Chondrocyte (in vitro differentiated cells): ENCODE data around the gene CEP41. TPM values are rescaled to one million over a fixed set of nuclear protein-coding genes. Genes with fewer than 3 reads are reported as not detected.

Experiments
- DNase-seq: peaks from one replicate; pipeline ENCODE4 v3.0.0; 2021; ENCODE audit warnings: mixed read lengths, low spot score
- H3K27ac Mint-ChIP-seq: one replicate; pipeline ENCODE4 v1.8.0; 2021; ENCODE audit warnings: mild to moderate bottlenecking, moderate library complexity, mixed read lengths; ENCODE audit not compliant: unreplicated experiment
- H3K27me3 Mint-ChIP-seq: 2 replicates; pipeline ENCODE4 v1.8.0; 2021; ENCODE audit warnings: low read depth, mixed read lengths
- H3K36me3 Mint-ChIP-seq: 2 replicates; pipeline ENCODE4 v1.8.0; 2021; ENCODE audit warnings: low read depth, mixed read lengths
- H3K4me1 Mint-ChIP-seq: 2 replicates; pipeline ENCODE4 v1.8.0; 2021; ENCODE audit warnings: low read depth, mild to moderate bottlenecking, mixed read lengths
- H3K4me3 Mint-ChIP-seq: one replicate; pipeline ENCODE4 v1.8.0; 2021; ENCODE audit warnings: mild to moderate bottlenecking, moderate library complexity, mixed read lengths; ENCODE audit not compliant: unreplicated experiment
- H3K9me3 Mint-ChIP-seq: 2 replicates; pipeline ENCODE4 v1.8.0; 2021; ENCODE audit warnings: low read depth, mixed read lengths
- CTCF ChIP-seq: fragments of 200-600 bp; sonication (generic); IDR thresholded peaks from 2 replicates; pipeline ENCODE4 v1.5.0; 2021; ENCODE audit warnings: antibody characterized with exemption, mild to moderate bottlenecking, moderate library complexity
- total RNA-seq: library from RNA; stranded (reverse); gene quantifications from 3 replicates; pipeline ENCODE4 v1.2.1, GENCODE V29; 2021

CEP41 gene
- total RNA-seq, 1 donor from 2014 or later = 10.3 TPM

- no peak for DNase-seq
- no peaks in the 10 kb centered on the region for H3K36me3 Mint-ChIP-seq
- H3K4me1 Mint-ChIP-seq = peaks cover 8% of the 10 kb centered on the region
- no peaks in the 10 kb centered on the region for H3K9me3 Mint-ChIP-seq
- H3K27me3 Mint-ChIP-seq = no peaks in the 10 kb centered on the region
- no peak for TF ChIP-seq CTCF
- H3K27ac Mint-ChIP-seq = no peak overlapping the region
- H3K4me3 Mint-ChIP-seq = peak overlapping the region; percentile 20
These were observed 95.7 kb downstream of the CEP41 start for GRCh38 chr7:130345136-130345535.

GRCh38 chr7:130344271-130344866 lies 96.4 kb downstream of the CEP41 start, which contains the start of gene CPA5:
CPA5 (plus strand) TSS chr7:130344816; CDS start chr7:130346486, 1,670 bp downstream.
- H3K4me3 Mint-ChIP-seq = peak within 1 kb of the TSS; percentile 20
- no peak within 1 kb of the TSS for H3K27ac Mint-ChIP-seq
- no peaks in the 10 kb centered on the region for H3K36me3 Mint-ChIP-seq
- no peaks in the 10 kb centered on the region for H3K27me3 Mint-ChIP-seq
- peaks cover 6% of the 10 kb centered on the region for H3K4me1 Mint-ChIP-seq
- no peak for DNase-seq
- no peaks in the 10 kb centered on the region for H3K9me3 Mint-ChIP-seq
- no peak for TF ChIP-seq CTCF

Other genes starting within 250 kb of the CEP41 start
- 13.2 to 14.8 TPM (median 14.8 TPM) in 3 replicates for gene TMEM209, start 235.6 kb downstream of the CEP41 start, total RNA-seq
- not detected in 3 replicates for gene SSMEM1, start 233.2 kb downstream of the CEP41 start, total RNA-seq
- gene CPA2, start 174.2 kb downstream of the CEP41 start, total RNA-seq = not detected in 3 replicates
- 2.1 to 10.3 TPM (median 7.9 TPM) in 3 replicates for gene CPA4, start 147.9 kb downstream of the CEP41 start, total RNA-seq
- gene CPA5, start 96.2 kb downstream of the CEP41 start, total RNA-seq = not detected in 3 replicates
- gene CPA1, start 60.5 kb downstream of the CEP41 start, total RNA-seq = 0.20 TPM in 1 of 3 replicates, not detected in the others
- 43.2 to 62.1 TPM (median 58.1 TPM) in 3 replicates for gene MEST, start 51.1 kb upstream of the CEP41 start, total RNA-seq
- 24.1 to 28.9 TPM (median 25.0 TPM) in 3 replicates for gene COPG2, start 227.7 kb upstream of the CEP41 start, total RNA-seq
- gene TSGA13, start 245.5 kb upstream of the CEP41 start, total RNA-seq = not detected in 3 replicates